Keratinocyte (primary cell): ENCODE results near the gene BIN2. TPM values are rescaled to one million over a fixed set of nuclear protein-coding genes. Genes with fewer than 3 reads are reported as not detected.

ENCODE experiments used
- DNase-seq: peaks from one replicate; pipeline ENCODE4 v3.0.0-alpha.2; 2011; ENCODE audit warnings: low read depth, missing footprints, low spot score
- FAIRE-seq: peaks from 2 replicates; lab custom pipeline; 2011; peaks lifted over from hg19 to GRCh38; lab: Jason Lieb, UNC
- H2AFZ ChIP-seq: 2 replicates; pipeline ENCODE4 v1.6.0; 2012; ENCODE audit warnings: low read length, control low read depth, inconsistent platforms; ENCODE audit not compliant: control insufficient read depth
- H3K27ac ChIP-seq: 2 replicates; pipeline ENCODE4 v1.5.1; 2011; ENCODE audit warnings: low read length; ENCODE audit not compliant: control insufficient read depth, insufficient read depth
- H3K27me3 ChIP-seq: 3 replicates; pipeline ENCODE4 v1.6.0; 2011; ENCODE audit warnings: low read length; ENCODE audit not compliant: control insufficient read depth, insufficient read depth; ENCODE audit errors: extremely low read depth
- H3K36me3 ChIP-seq, 2 experiments: 2 replicates in 1 of 2; 3 replicates in 1 of 2; pipeline ENCODE4 v1.5.1; 2011; ENCODE audit warnings: low read length in 2 of 2, mild to moderate bottlenecking in 1 of 2; ENCODE audit not compliant: control insufficient read depth in 2 of 2, insufficient read depth in 2 of 2; ENCODE audit errors: extremely low read depth in 1 of 2
- H3K4me1 ChIP-seq: 3 replicates; pipeline ENCODE4 v1.5.1; 2011; ENCODE audit warnings: low read length; ENCODE audit not compliant: control insufficient read depth, insufficient read depth; ENCODE audit errors: extremely low read depth
- H3K4me2 ChIP-seq: 3 replicates; pipeline ENCODE4 v1.6.0; 2011; ENCODE audit warnings: low read depth, low read length; ENCODE audit not compliant: control insufficient read depth, insufficient read depth; ENCODE audit errors: extremely low read depth
- H3K4me3 ChIP-seq, 3 experiments: fragments of 200-600 bp in 1 of 3; sonication (generic) in 1 of 3; 2 replicates in 2 of 3; 3 replicates in 1 of 3; pipeline ENCODE4 v1.5.1; 2011 to 2016; ENCODE audit warnings: low read length in 3 of 3, mild to moderate bottlenecking in 3 of 3, control low read depth in 2 of 3, inconsistent platforms in 1 of 3, low read depth in 1 of 3, mixed read lengths in 1 of 3, mixed run types in 1 of 3, moderate library complexity in 1 of 3; ENCODE audit not compliant: control insufficient read depth in 2 of 3, insufficient read depth in 2 of 3; ENCODE audit errors: extremely low read depth in 1 of 3
- H3K79me2 ChIP-seq: 2 replicates; pipeline ENCODE4 v1.6.0; 2012; ENCODE audit warnings: low read length; ENCODE audit not compliant: control insufficient read depth, insufficient read depth
- H3K9ac ChIP-seq: 3 replicates; pipeline ENCODE4 v1.6.0; 2011; ENCODE audit warnings: low read length; ENCODE audit not compliant: control insufficient read depth, insufficient read depth; ENCODE audit errors: extremely low read depth
- H3K9me1 ChIP-seq: 3 replicates; pipeline ENCODE4 v1.6.0; 2011; ENCODE audit warnings: low read length; ENCODE audit not compliant: control insufficient read depth, insufficient read depth; ENCODE audit errors: extremely low read depth
- H3K9me3 ChIP-seq: 2 replicates; pipeline ENCODE4 v1.5.1; 2012; ENCODE audit warnings: low read depth, low read length; ENCODE audit not compliant: control insufficient read depth
- H4K20me1 ChIP-seq: 3 replicates; pipeline ENCODE4 v1.6.0; 2011; ENCODE audit warnings: low read length; ENCODE audit not compliant: control insufficient read depth, insufficient read depth; ENCODE audit errors: extremely low read depth
- CTCF ChIP-seq, 3 experiments: IDR thresholded peaks in 1 of 3; conservative IDR thresholded peaks in 1 of 3; optimal IDR thresholded peaks in 1 of 3; 2 replicates in 2 of 3; 3 replicates in 1 of 3; pipeline versions ENCODE3 to v1.5.1; 2011; ENCODE audit warnings: low read length in 3 of 3, mild to moderate bottlenecking in 3 of 3, moderate library complexity in 2 of 3, control low read depth in 1 of 3, inconsistent platforms in 1 of 3; ENCODE audit not compliant: insufficient read depth in 2 of 3; ENCODE audit errors: extremely low read depth in 1 of 3
- EZH2 ChIP-seq: IDR thresholded peaks from one replicate; pipeline ENCODE4 v1.6.1; 2012; ENCODE audit warnings: inconsistent platforms, mild to moderate bottlenecking, low read length, moderate library complexity
- dilution Hi-C: fragments of 300-500 bp; cut with MboI; formaldehyde crosslinking; loops from one replicate; pipeline ENCODE4 v1.7.0; 2020; ENCODE audit warnings: low sequenced_read_pairs; ENCODE audit not compliant: extremely low pct_ligation_motif_present
- polyA plus RNA-seq, 5 experiments: library from polyadenylated mRNA; depleted of rRNA in 3 of 5; stranded (reverse) in 3 of 5; stranded (forward) in 1 of 5; unstranded in 1 of 5; fragments of >200 nt; gene quantifications; 1 replicate in 1 of 5; 2 replicates in 3 of 5; 3 replicates in 1 of 5; pipeline versions ENCODE4 v1.2.1 to v1.2.3, GENCODE V29; 2011 to 2012; ENCODE audit warnings: missing spikeins in 2 of 5, low read depth in 1 of 5, low replicate concordance in 1 of 5

BIN2 gene
- polyA plus RNA-seq, 1 donor (not counting 4 experiments of a cell fraction or from before 2014, with no cell fraction given), result not detected

- Histone ChIP-seq H3K9me3 (no peaks in the 10 kb centered on the region), H3K4me3 (peak overlapping the region; percentile 66 to 99 (median 99)), H3K9me1 (peaks cover 4% of the 10 kb centered on the region), H3K9ac (peak overlapping the region; percentile 72), H3K27me3 (no peaks in the 10 kb centered on the region), H4K20me1 (peaks cover 6% of the 10 kb centered on the region), H2AFZ (peak overlapping the region; percentile 97), H3K36me3 (peaks cover 14 to 26% of the 10 kb centered on the region in 2 experiments), H3K4me2 (peak overlapping the region; percentile 99), H3K79me2 (peaks cover 23% of the 10 kb centered on the region), H3K4me1 (peaks cover 20% of the 10 kb centered on the region), H3K27ac (peak overlapping the region; percentile 46)
- dilution Hi-C loops, result no loop called here
- TF ChIP-seq CTCF (optimal IDR thresholded peaks at IDR 0.05 in 1 of 3, IDR thresholded peaks at IDR 0.05 in 1 of 3, conservative IDR thresholded peaks at IDR 0.05 in 1 of 3; ENCODE audit: extremely low read depth in 1 of 3, insufficient read depth in 2 of 3, low read length in 3 of 3) (no peak), EZH2 (no peak)
- FAIRE-seq (no peak), DNase-seq (no peak)
Measured at GRCh38 chr12:51238037-51238509, 85.9 kb downstream of the BIN2 start.

GRCh38 chr12:51234530-51234929, 89.4 kb downstream of the BIN2 start:
- DNase-seq (no peak), FAIRE-seq (no peak)
- Histone ChIP-seq H3K27me3 (no peaks in the 10 kb centered on the region), H3K4me1 (peaks cover 6% of the 10 kb centered on the region), H3K4me3 (no peak overlapping the region), H3K79me2 (peaks cover 4% of the 10 kb centered on the region), H2AFZ (no peak overlapping the region), H4K20me1 (no peaks in the 10 kb centered on the region), H3K9ac (no peak overlapping the region), H3K36me3 (no peaks in the 10 kb centered on the region), H3K9me1 (peaks cover 2% of the 10 kb centered on the region), H3K27ac (no peak overlapping the region), H3K9me3 (no peaks in the 10 kb centered on the region), H3K4me2 (no peak overlapping the region)
- dilution Hi-C loops, result no loop called here
- no peak for TF ChIP-seq CTCF (optimal IDR thresholded peaks at IDR 0.05 in 1 of 3, IDR thresholded peaks at IDR 0.05 in 1 of 3, conservative IDR thresholded peaks at IDR 0.05 in 1 of 3; ENCODE audit: extremely low read depth in 1 of 3, insufficient read depth in 2 of 3, low read length in 3 of 3)
- TF ChIP-seq EZH2, result no peak
